ENCODE results near the gene FCHSD1.

DNA sequence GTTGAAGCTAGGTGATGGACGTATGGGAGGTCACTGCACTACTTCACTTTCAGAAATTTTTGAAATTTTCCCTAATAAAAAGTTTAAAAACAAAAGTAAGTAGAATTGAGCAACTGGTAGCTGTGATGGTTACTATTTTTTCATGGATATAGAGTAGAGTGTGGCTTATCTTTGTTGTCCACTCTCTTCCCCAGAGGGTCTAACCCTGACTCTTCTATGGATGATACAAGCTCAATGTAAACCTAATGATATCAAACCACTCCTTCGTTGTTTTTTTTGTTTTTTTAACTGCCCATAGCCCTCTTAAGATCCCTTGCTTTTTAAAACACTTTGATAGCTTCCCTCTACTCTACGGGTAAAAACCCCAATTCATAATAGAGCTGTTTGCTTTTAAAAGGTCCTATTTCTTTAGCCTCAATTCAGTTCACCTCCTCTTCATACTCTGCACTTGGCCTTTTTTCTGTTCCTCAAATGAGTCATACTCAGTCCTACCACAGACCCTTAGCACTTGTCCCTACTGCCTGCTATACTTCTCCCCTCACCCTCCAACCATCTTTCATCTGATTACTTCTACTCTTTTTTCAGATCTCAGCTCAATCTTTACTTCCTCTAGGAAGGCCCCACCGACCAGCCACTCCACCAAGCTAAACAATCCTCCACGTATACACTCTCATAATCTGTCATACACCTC is 17.2 kb downstream of the FCHSD1 start:
- TF ChIP-seq, protein P1, sequence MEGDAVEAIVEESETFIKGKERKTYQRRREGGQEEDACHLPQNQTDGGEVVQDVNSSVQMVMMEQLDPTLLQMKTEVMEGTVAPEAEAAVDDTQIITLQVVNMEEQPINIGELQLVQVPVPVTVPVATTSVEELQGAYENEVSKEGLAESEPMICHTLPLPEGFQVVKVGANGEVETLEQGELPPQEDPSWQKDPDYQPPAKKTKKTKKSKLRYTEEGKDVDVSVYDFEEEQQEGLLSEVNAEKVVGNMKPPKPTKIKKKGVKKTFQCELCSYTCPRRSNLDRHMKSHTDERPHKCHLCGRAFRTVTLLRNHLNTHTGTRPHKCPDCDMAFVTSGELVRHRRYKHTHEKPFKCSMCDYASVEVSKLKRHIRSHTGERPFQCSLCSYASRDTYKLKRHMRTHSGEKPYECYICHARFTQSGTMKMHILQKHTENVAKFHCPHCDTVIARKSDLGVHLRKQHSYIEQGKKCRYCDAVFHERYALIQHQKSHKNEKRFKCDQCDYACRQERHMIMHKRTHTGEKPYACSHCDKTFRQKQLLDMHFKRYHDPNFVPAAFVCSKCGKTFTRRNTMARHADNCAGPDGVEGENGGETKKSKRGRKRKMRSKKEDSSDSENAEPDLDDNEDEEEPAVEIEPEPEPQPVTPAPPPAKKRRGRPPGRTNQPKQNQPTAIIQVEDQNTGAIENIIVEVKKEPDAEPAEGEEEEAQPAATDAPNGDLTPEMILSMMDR (IDR thresholded peaks at IDR 0.05; ENCODE audit: poor library complexity): no peak
- TF ChIP-seq EZH2 (IDR thresholded peaks at IDR 0.05; ENCODE audit: borderline replicate concordance): no peak
